Fibroblast of the aortic adventitia (primary cell): ENCODE data around the gene SLC9A2. TPM values are rescaled to one million over a fixed set of nuclear protein-coding genes. Genes with fewer than 3 reads are reported as not detected.

ENCODE experiments used
- DNase-seq: peaks from one replicate; pipeline ENCODE4 v3.0.0-alpha.2; 2010; ENCODE audit warnings: low read depth
- H3K4me3 ChIP-seq: 2 replicates; pipeline ENCODE4 v1.5.1; 2011; ENCODE audit warnings: low read depth, mild to moderate bottlenecking, control low read depth, low read length, moderate library complexity
- CTCF ChIP-seq: IDR thresholded peaks from 2 replicates; pipeline ENCODE4 v1.5.1; 2011; ENCODE audit warnings: mild to moderate bottlenecking, low read length, control low read depth, inconsistent platforms; ENCODE audit not compliant: insufficient read depth
- total RNA-seq: library from RNA; depleted of rRNA; stranded (reverse); fragments of >200 nt; gene quantifications from 2 replicates; pipeline ENCODE4 v1.2.3, GENCODE V29; 2012; ENCODE audit warnings: low replicate concordance

SLC9A2 gene
- total RNA-seq, 1 donor = under 0.01 TPM

DNA sequence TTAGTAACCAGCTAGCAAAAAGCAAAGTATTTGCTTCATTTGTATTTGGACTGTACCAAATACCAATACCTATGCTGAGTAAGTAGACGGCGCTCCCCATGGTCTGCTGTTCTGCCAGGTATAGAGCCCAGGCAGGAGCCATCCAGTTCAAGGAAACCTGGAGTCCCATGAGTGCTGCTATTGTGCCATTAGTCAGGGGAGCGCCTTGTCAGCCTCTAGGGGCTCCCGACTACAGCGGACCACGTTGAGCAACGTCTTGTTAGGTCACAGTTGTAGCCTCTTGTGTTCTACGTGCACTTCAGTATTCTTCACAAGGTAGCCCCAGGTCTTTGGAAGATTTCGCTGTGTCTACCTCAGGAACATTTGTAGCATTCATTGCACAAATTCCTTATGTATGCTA, 21.6 kb upstream of the SLC9A2 start:
- no peak overlapping the region for H3K4me3 ChIP-seq
- DNase-seq = no peak
- no peak for TF ChIP-seq CTCF

GRCh38 chr2:102599486-102599885, 19.9 kb upstream of the SLC9A2 start:
- TF ChIP-seq CTCF = no peak
- DNase-seq = no peak

DNA sequence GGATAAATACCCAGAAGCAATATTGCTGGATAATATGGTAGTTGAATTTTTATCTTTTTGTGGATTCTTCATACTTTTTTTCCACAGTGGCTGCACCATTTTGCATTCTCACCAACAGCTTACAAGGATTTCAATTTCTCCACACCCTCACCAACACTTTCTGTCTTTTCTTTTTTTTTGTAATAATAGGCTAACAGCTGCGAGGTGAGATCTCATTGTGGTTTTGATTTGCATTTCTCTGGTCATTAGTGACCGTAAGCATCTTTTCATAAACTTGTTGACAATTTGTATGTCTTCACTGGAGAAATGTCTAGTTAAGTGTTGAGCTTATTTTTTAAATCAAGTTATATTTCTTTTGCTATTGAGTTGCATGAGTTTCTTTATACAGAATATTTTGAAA, 17.6 kb upstream of the SLC9A2 start:
- no peak for DNase-seq
- no peak for TF ChIP-seq CTCF

More at GRCh38 chr2:102599486-102599885, 19.9 kb upstream of the SLC9A2 start:
- H3K4me3 ChIP-seq = no peak overlapping the region

GRCh38 chr2:102603904-102604303, 15.4 kb upstream of the SLC9A2 start:
- no peak for DNase-seq
- no peak overlapping the region for H3K4me3 ChIP-seq
- no peak for TF ChIP-seq CTCF

More for the DNA sequence above, 17.6 kb upstream of the SLC9A2 start:
- no peak overlapping the region for H3K4me3 ChIP-seq

- TF ChIP-seq CTCF = no peak
- no peak overlapping the region for H3K4me3 ChIP-seq
- DNase-seq = no peak
Observed at GRCh38 chr2:102604769-102605168, 14.6 kb upstream of the SLC9A2 start.

DNA sequence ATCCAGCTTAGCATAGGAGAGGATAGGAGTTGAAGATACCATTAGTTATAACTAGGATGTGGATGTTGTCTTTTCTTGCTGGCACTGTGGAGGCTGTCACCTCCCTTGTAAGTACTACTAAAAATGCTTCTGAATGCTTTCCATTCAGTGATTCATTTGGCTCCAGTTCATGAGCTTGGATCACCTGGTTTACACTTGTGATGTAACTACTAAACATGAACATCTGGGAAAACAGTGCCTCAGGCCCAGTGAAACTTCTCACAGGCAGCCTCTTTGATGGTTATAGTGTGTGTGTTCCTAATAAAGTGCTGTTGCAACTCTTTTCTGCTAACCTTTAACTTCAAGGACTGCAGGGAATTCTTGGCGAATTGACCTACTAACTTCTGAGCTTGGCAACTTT, 13.0 kb upstream of the SLC9A2 start:
- no peak overlapping the region for H3K4me3 ChIP-seq
- peak; percentile 15 for DNase-seq
- TF ChIP-seq CTCF = no peak
